Sigmoid colon (tissue), 7 donors: ENCODE results near the gene MACROD2. TPM values are rescaled to one million over a fixed set of nuclear protein-coding genes. Genes with fewer than 3 reads are reported as not detected.

Experiments
- DNase-seq: peaks from one replicate; pipeline ENCODE4 v3.0.0-alpha.2; 2019
- H3K27ac ChIP-seq, 4 donors: fragments of 200-600 bp; sonication (generic); one replicate each; pipeline ENCODE4 v1.5.1; 2016 to 2019; ENCODE audit warnings: mild to moderate bottlenecking in 1 of 4
- H3K27me3 ChIP-seq, 3 donors: fragments of 200-600 bp; sonication (generic); one replicate each; pipeline ENCODE4 v1.5.1; 2019; ENCODE audit warnings: mild to moderate bottlenecking in 1 of 3
- H3K36me3 ChIP-seq, 4 donors: fragments of 200-600 bp; sonication (generic); one replicate each; pipeline ENCODE4 v1.5.1; 2016 to 2019
- H3K4me1 ChIP-seq, 4 donors: fragments of 200-600 bp; sonication (generic); one replicate each; pipeline ENCODE4 v1.5.1; 2017 to 2019
- H3K4me3 ChIP-seq, 4 donors: fragments of 200-600 bp; sonication (generic); one replicate each; pipeline ENCODE4 v1.5.1; 2017 to 2019; ENCODE audit warnings: mild to moderate bottlenecking in 2 of 4, moderate library complexity in 1 of 4
- H3K9me3 ChIP-seq, 4 donors: fragments of 200-600 bp in 3 of 4; sonication (generic) in 3 of 4; one replicate each; pipeline versions ENCODE4 v1.5.1 to v1.6.1; 2013 to 2019
- CTCF ChIP-seq, 4 experiments: fragments of 450-650 bp in 3 of 4; fragments of 200-600 bp in 1 of 4; IDR thresholded peaks; one replicate each; pipeline ENCODE4 v1.5.1; 2016 to 2019; ENCODE audit warnings: antibody characterized with exemption in 4 of 4, mild to moderate bottlenecking in 3 of 4, moderate library complexity in 2 of 4
- EP300 ChIP-seq, 4 donors: sonication (generic); formaldehyde crosslinking; IDR thresholded peaks; one replicate each; pipeline ENCODE4 v1.6.1; 2017; ENCODE audit warnings: antibody characterized with exemption in 4 of 4
- POLR2A ChIP-seq, 2 donors: fragments of 450-650 bp; IDR thresholded peaks; one replicate each; pipeline ENCODE4 v1.6.1; 2016; ENCODE audit warnings: antibody characterized with exemption in 2 of 2, mild to moderate bottlenecking in 2 of 2, moderate library complexity in 2 of 2
- POLR2AphosphoS5 ChIP-seq, 4 donors: sonication (generic); formaldehyde crosslinking; IDR thresholded peaks; one replicate each; pipeline ENCODE4 v1.6.1; 2017; ENCODE audit warnings: antibody characterized with exemption in 4 of 4
- WGBS, 2 donors: extraction: QIAGEN DNeasy Blood & Tissue Kit; methylation state at CpG; one replicate each; pipeline ENCODE4 v1.1.7; 2013; 5-methylcytosine and 5-hydroxymethylcytosine counted together
- intact Hi-C: fragments of 100-400 bp; cut with DNase I; formaldehyde crosslinking; loops from one replicate; pipeline ENCODE4 v1.15.1; 2023
- polyA plus RNA-seq, 3 donors: library from polyadenylated mRNA; stranded (reverse); fragments of 200-250 nt; gene quantifications; one replicate each; pipeline ENCODE4 v1.2.3, GENCODE V29; 2013
- total RNA-seq, 4 donors: library from RNA; depleted of rRNA; stranded (reverse); fragments of >200 nt; gene quantifications; one replicate each; pipeline ENCODE4 v1.1.0, GENCODE V29; 2016
- donor health status: healthy with polysubstance abuse.
- donor health status: Bipolar disorder and iron deficiency.
- donor health status: healthy.

MACROD2 gene
- total and polyA plus RNA-seq, 7 donors: 1.2 to 22.4 (median 5.8) TPM

- intact Hi-C loops: no loop called here
- Histone ChIP-seq H3K27me3 (no peaks in the 10 kb centered on the region), H3K9me3 (no peaks in the 10 kb centered on the region), H3K36me3 (no peaks in the 10 kb centered on the region), H3K4me3 (no peak overlapping the region), H3K4me1 (no peaks in the 10 kb centered on the region), H3K27ac (no peak overlapping the region)
- no peak for DNase-seq
- 51 to 78% methylated on average over 8 of the region's 8 CpGs for WGBS, 2 donors
- no peak for TF ChIP-seq POLR2A (IDR thresholded peaks at IDR 0.05)
- no peak for TF ChIP-seq EP300 (IDR thresholded peaks at IDR 0.05)
- TF ChIP-seq CTCF (IDR thresholded peaks at IDR 0.05): no peak
- TF ChIP-seq POLR2AphosphoS5 (IDR thresholded peaks at IDR 0.05): no peak
Measured at GRCh38 chr20:15951658-15952057, 1956.3 kb downstream of the MACROD2 start.

- WGBS, 2 donors: 85 to 90% methylated on average over 4 of the region's 4 CpGs
- Histone ChIP-seq H3K4me1 (no peaks in the 10 kb centered on the region), H3K27ac (no peak overlapping the region), H3K4me3 (no peak overlapping the region), H3K27me3 (no peaks in the 10 kb centered on the region), H3K36me3 (no peaks in the 10 kb centered on the region), H3K9me3 (no peaks in the 10 kb centered on the region)
- no peak for DNase-seq
- TF ChIP-seq POLR2A (IDR thresholded peaks at IDR 0.05) (no peak), CTCF (IDR thresholded peaks at IDR 0.05) (no peak), EP300 (IDR thresholded peaks at IDR 0.05) (no peak), POLR2AphosphoS5 (IDR thresholded peaks at IDR 0.05) (no peak)
- intact Hi-C loops: no loop called here
Measured at GRCh38 chr20:15958142-15958541, 1962.8 kb downstream of the MACROD2 start.

GRCh38 chr20:15965165-15965564 lies 1969.8 kb downstream of the MACROD2 start:
- Histone ChIP-seq H3K9me3 (no peaks in the 10 kb centered on the region), H3K4me3 (no peak overlapping the region), H3K27me3 (no peaks in the 10 kb centered on the region), H3K4me1 (no peaks in the 10 kb centered on the region), H3K36me3 (no peaks in the 10 kb centered on the region), H3K27ac (no peak overlapping the region)
- WGBS, 2 donors: 76 to 83% methylated on average over 4 of the region's 4 CpGs
- no peak for DNase-seq
- intact Hi-C loops: no loop called here
- TF ChIP-seq CTCF (IDR thresholded peaks at IDR 0.05) (no peak), EP300 (IDR thresholded peaks at IDR 0.05) (no peak), POLR2AphosphoS5 (IDR thresholded peaks at IDR 0.05) (no peak), POLR2A (IDR thresholded peaks at IDR 0.05) (no peak)

GRCh38 chr20:15967334-15967733 lies 1972.0 kb downstream of the MACROD2 start:
- no peak overlapping the region for H3K4me3 ChIP-seq
- TF ChIP-seq CTCF (IDR thresholded peaks at IDR 0.05) (no peak), POLR2A (IDR thresholded peaks at IDR 0.05) (no peak), POLR2AphosphoS5 (IDR thresholded peaks at IDR 0.05) (no peak), EP300 (IDR thresholded peaks at IDR 0.05) (no peak)
- intact Hi-C loops: no loop called here
- no peak overlapping the region for H3K27ac ChIP-seq
- H3K36me3 ChIP-seq: no peaks in the 10 kb centered on the region
- WGBS, 2 donors: 88 to 92% methylated on average over 5 of the region's 5 CpGs
- H3K4me1 ChIP-seq: no peaks in the 10 kb centered on the region
- no peak for DNase-seq
- H3K27me3 ChIP-seq: no peaks in the 10 kb centered on the region
- no peaks in the 10 kb centered on the region for H3K9me3 ChIP-seq

- no peak for DNase-seq
- Histone ChIP-seq H3K4me1 (no peaks in the 10 kb centered on the region), H3K36me3 (no peaks in the 10 kb centered on the region), H3K27ac (no peak overlapping the region), H3K27me3 (no peaks in the 10 kb centered on the region), H3K9me3 (peaks cover 0 to 3% (median 0%) of the 10 kb centered on the region in 4 donors), H3K4me3 (no peak overlapping the region)
- intact Hi-C loops: no loop called here
- WGBS, 2 donors: 55 to 61% methylated on average over 5 of the region's 5 CpGs
- no peak for TF ChIP-seq POLR2AphosphoS5 (IDR thresholded peaks at IDR 0.05)
- TF ChIP-seq EP300 (IDR thresholded peaks at IDR 0.05): no peak
- TF ChIP-seq CTCF (IDR thresholded peaks at IDR 0.05): no peak
- TF ChIP-seq POLR2A (IDR thresholded peaks at IDR 0.05): no peak
Measured at GRCh38 chr20:15976047-15976736, 1980.9 kb downstream of the MACROD2 start.
